ENCODE results near the gene SHKBP1.

SHKBP1 gene

GRCh38 chr19:40613690-40614621, 37.3 kb downstream of the SHKBP1 start:
- no peak overlapping the region for H3K4me3 ChIP-seq (ENCODE audit: low read depth, low read length)
- H3K36me3 ChIP-seq, result peaks cover 55% of the 10 kb centered on the region
- H3K9me3 ChIP-seq (ENCODE audit: severe bottlenecking), result no peaks in the 10 kb centered on the region
- H3K27ac ChIP-seq, result no peak overlapping the region
- DNase-seq, result no peak
- TF ChIP-seq CTCF (IDR thresholded peaks at IDR 0.05; ENCODE audit: low read depth, low read length), result no peak
- H3K27me3 ChIP-seq (ENCODE audit: insufficient read depth, low read depth, severe bottlenecking), result no peaks in the 10 kb centered on the region

- no peak overlapping the region for H3K4me3 ChIP-seq (ENCODE audit: low read depth, low read length)
- no peak for TF ChIP-seq CTCF (IDR thresholded peaks at IDR 0.05; ENCODE audit: low read depth, low read length)
- H3K9me3 ChIP-seq (ENCODE audit: severe bottlenecking), result no peaks in the 10 kb centered on the region
- no peaks in the 10 kb centered on the region for H3K27me3 ChIP-seq (ENCODE audit: insufficient read depth, low read depth, severe bottlenecking)
- peaks cover 62% of the 10 kb centered on the region for H3K36me3 ChIP-seq
- no peak for DNase-seq
- H3K27ac ChIP-seq, result no peak overlapping the region
Measured at GRCh38 chr19:40614622-40615411, 38.1 kb downstream of the SHKBP1 start.

- H3K36me3 ChIP-seq, result peaks cover 64% of the 10 kb centered on the region
- no peak for TF ChIP-seq CTCF (IDR thresholded peaks at IDR 0.05; ENCODE audit: low read depth, low read length)
- no peak overlapping the region for H3K27ac ChIP-seq
- no peaks in the 10 kb centered on the region for H3K27me3 ChIP-seq (ENCODE audit: insufficient read depth, low read depth, severe bottlenecking)
- no peaks in the 10 kb centered on the region for H3K9me3 ChIP-seq (ENCODE audit: severe bottlenecking)
- DNase-seq, result no peak
- H3K4me3 ChIP-seq (ENCODE audit: low read depth, low read length), result no peak overlapping the region
Measured at GRCh38 chr19:40616178-40616577, 39.5 kb downstream of the SHKBP1 start.

- H3K36me3 ChIP-seq, result peaks cover 63% of the 10 kb centered on the region
- no peak overlapping the region for H3K27ac ChIP-seq
- no peak for TF ChIP-seq CTCF (IDR thresholded peaks at IDR 0.05; ENCODE audit: low read depth, low read length)
Measured at GRCh38 chr19:40616941-40617340, 40.3 kb downstream of the SHKBP1 start.

GRCh38 chr19:40617961-40618360, 41.3 kb downstream of the SHKBP1 start:
- Histone ChIP-seq H3K4me3 (ENCODE audit: low read depth, low read length) (no peak overlapping the region), H3K9me3 (ENCODE audit: severe bottlenecking) (no peaks in the 10 kb centered on the region), H3K27me3 (ENCODE audit: insufficient read depth, low read depth, severe bottlenecking) (no peaks in the 10 kb centered on the region), H3K27ac (no peak overlapping the region), H3K36me3 (peaks cover 62% of the 10 kb centered on the region)
- TF ChIP-seq CTCF (IDR thresholded peaks at IDR 0.05; ENCODE audit: low read depth, low read length), result no peak
- DNase-seq, result no peak

More at GRCh38 chr19:40616941-40617340, 40.3 kb downstream of the SHKBP1 start:
- Histone ChIP-seq H3K27me3 (ENCODE audit: insufficient read depth, low read depth, severe bottlenecking) (no peaks in the 10 kb centered on the region), H3K9me3 (ENCODE audit: severe bottlenecking) (no peaks in the 10 kb centered on the region), H3K4me3 (ENCODE audit: low read depth, low read length) (no peak overlapping the region)
- no peak for DNase-seq

Data from WERI-Rb-1 (cell line).